HCT116 (cell line): ENCODE data around the gene C22orf39. TPM values are rescaled to one million over a fixed set of nuclear protein-coding genes. Genes with fewer than 3 reads are reported as not detected.

Experiments
- ATAC-seq: fragments of 200-7000 bp; cut with Tn5 transposase; 2 replicates; pipeline ENCODE4 v1.9.1; 2020; ENCODE audit warnings: mild to moderate bottlenecking, moderate library complexity
- BruUV-seq: library from RNA; stranded (reverse); fragments of 400-500 nt; replicated peaks from 2 replicates; lab custom pipeline; 2021; lab: Mats Ljungman, UMichigan
- CTCF ChIA-PET: fragments of 300-600 bp; sonication (Branson Sonifier 250); formaldehyde crosslinking; loops from one replicate; lab custom pipeline; 2021; ENCODE audit warnings: antibody characterized with exemption; lab: Charles Lee
- POLR2A ChIA-PET: fragments of 300-600, 350-600 bp; sonication (Branson Sonifier 250); formaldehyde crosslinking; loops from one replicate; lab custom pipeline; 2021; ENCODE audit warnings: antibody characterized with exemption; lab: Charles Lee
- RAD21 ChIA-PET, 2 experiments: fragments of 300-600 bp; sonication (Branson Sonifier 250); formaldehyde crosslinking; loops; one replicate each; lab custom pipeline; 2023; ENCODE audit warnings: low total read pairs in 2 of 2; ENCODE audit not compliant: uncharacterized antibody in 2 of 2, unreplicated experiment in 2 of 2, low non-redundant PET in 1 of 2; lab: Charles Lee
- DNase-seq: peaks from one replicate; pipeline ENCODE4 v3.0.0-alpha.2; 2010; ENCODE audit warnings: low read depth, low spot score
- H2AFZ ChIP-seq: fragments of 200-600 bp; shearing (Covaris generic), sonication (generic); 2 replicates; pipeline ENCODE4 v1.6.1; 2017; ENCODE audit warnings: low read depth, mixed run types, mixed read lengths, antibody characterized with exemption, low read length; ENCODE audit not compliant: poor library complexity, severe bottlenecking
- H3K27ac ChIP-seq: 2 replicates; pipeline ENCODE4 v1.5.1; 2012; ENCODE audit warnings: low read depth, low read length
- H3K27me3 ChIP-seq: fragments of 200-600 bp; sonication (generic); 2 replicates; pipeline ENCODE4 v1.6.1; 2016; ENCODE audit warnings: mixed run types, low read length, mixed read lengths; ENCODE audit not compliant: insufficient read depth
- H3K36me3 ChIP-seq, 2 experiments: fragments of 200-500 bp in 1 of 2; fragments of 200-600 bp in 1 of 2; sonication (Bioruptor generic) in 1 of 2; sonication (generic) in 1 of 2; 2 replicates each; pipeline versions ENCODE4 v1.5.1 to v1.6.1; 2014 to 2016; ENCODE audit warnings: low read length in 2 of 2, inconsistent platforms in 1 of 2, mixed read lengths in 1 of 2, mixed run types in 1 of 2; ENCODE audit not compliant: insufficient read depth in 2 of 2, control insufficient read depth in 1 of 2
- H3K4me1 ChIP-seq, 2 experiments: fragments of 200-600 bp in 1 of 2; sonication (generic) in 1 of 2; 2 replicates each; pipeline versions ENCODE4 v1.5.1 to v1.6.1; 2012 to 2017; ENCODE audit warnings: low read length in 2 of 2, inconsistent platforms in 1 of 2, mild to moderate bottlenecking in 1 of 2, mixed read lengths in 1 of 2, mixed run types in 1 of 2, moderate library complexity in 1 of 2; ENCODE audit not compliant: insufficient read depth in 2 of 2, control insufficient read depth in 1 of 2
- H3K4me2 ChIP-seq: fragments of 200-600 bp; sonication (generic); 2 replicates; pipeline ENCODE4 v1.6.1; 2017; ENCODE audit warnings: mixed run types, low read length, mixed read lengths
- H3K4me3 ChIP-seq, 2 experiments: fragments of 200-600 bp in 1 of 2; sonication (generic) in 1 of 2; replicated peaks in 1 of 2; 2 replicates each; pipeline ENCODE4 v1.5.1; 2011 to 2016; ENCODE audit warnings: low read length in 2 of 2, control low read depth in 1 of 2, low read depth in 1 of 2, mild to moderate bottlenecking in 1 of 2, mixed read lengths in 1 of 2, mixed run types in 1 of 2
- H3K79me2 ChIP-seq: fragments of 200-600 bp; sonication (generic); 2 replicates; pipeline ENCODE4 v1.6.1; 2017; ENCODE audit warnings: mild to moderate bottlenecking, mixed run types, low read length, moderate library complexity, mixed read lengths; ENCODE audit not compliant: insufficient read depth
- H3K9ac ChIP-seq: fragments of 200-600 bp; sonication (generic); 2 replicates; pipeline ENCODE4 v1.6.1; 2016; ENCODE audit warnings: low read length, mixed read lengths
- H3K9me2 ChIP-seq: fragments of 200-600 bp; sonication (generic), shearing (Covaris generic); 2 replicates; pipeline ENCODE4 v1.6.1; 2017; ENCODE audit warnings: mixed run types, mild to moderate bottlenecking, moderate library complexity; ENCODE audit not compliant: insufficient read depth
- H3K9me3 ChIP-seq, 2 experiments: fragments of 200-500 bp in 1 of 2; fragments of 200-600 bp in 1 of 2; sonication (Bioruptor generic) in 1 of 2; sonication (generic) in 1 of 2; 2 replicates each; pipeline ENCODE4 v1.6.1; 2014 to 2017; ENCODE audit warnings: low read length in 2 of 2, mixed read lengths in 2 of 2, inconsistent platforms in 1 of 2, low read depth in 1 of 2, mild to moderate bottlenecking in 1 of 2, mixed run types in 1 of 2, moderate library complexity in 1 of 2; ENCODE audit not compliant: control insufficient read depth in 1 of 2, insufficient read depth in 1 of 2
- H4K20me1 ChIP-seq: fragments of 200-600 bp; sonication (generic), shearing (Covaris generic); 2 replicates; pipeline ENCODE4 v1.6.1; 2017; ENCODE audit warnings: mixed run types, mild to moderate bottlenecking, moderate library complexity; ENCODE audit not compliant: insufficient read depth
- ATF3 ChIP-seq: IDR thresholded peaks from 2 replicates; pipeline ENCODE4 v1.6.1; 2012
- CBX3 ChIP-seq: IDR thresholded peaks from 2 replicates; pipeline ENCODE4 v1.6.1; 2012; ENCODE audit warnings: low read depth
- CEBPB ChIP-seq: IDR thresholded peaks from 2 replicates; pipeline ENCODE4 v1.6.1; 2012; ENCODE audit warnings: low read depth
- EGR1 ChIP-seq: IDR thresholded peaks from 2 replicates; pipeline ENCODE4 v1.6.1; 2012; ENCODE audit warnings: low read depth
- ELF1 ChIP-seq: IDR thresholded peaks from 2 replicates; pipeline ENCODE4 v1.6.1; 2012; ENCODE audit warnings: low read depth, borderline replicate concordance
- EZH2 ChIP-seq: fragments of 200-600 bp; sonication (generic); IDR thresholded peaks from 2 replicates; pipeline ENCODE4 v1.6.1; 2017; ENCODE audit warnings: antibody characterized with exemption, mixed run types
- EZH2phosphoT487 ChIP-seq: fragments of 200-600 bp; IDR thresholded peaks from 2 replicates; pipeline ENCODE4 v1.6.1; 2018; ENCODE audit warnings: antibody characterized with exemption, borderline replicate concordance
- FOSL1 ChIP-seq: IDR thresholded peaks from 2 replicates; pipeline ENCODE4 v1.6.1; 2012; ENCODE audit warnings: low read depth
- POLR2A ChIP-seq: IDR thresholded peaks from 2 replicates; pipeline ENCODE4 v1.7.0; 2011; ENCODE audit warnings: borderline replicate concordance; ENCODE audit not compliant: insufficient read depth, insufficient read length; ENCODE audit errors: extremely low read depth
- POLR2AphosphoS5 ChIP-seq: IDR thresholded peaks from 2 replicates; pipeline ENCODE4 v1.6.1; 2011; ENCODE audit warnings: mild to moderate bottlenecking, low read depth, low read length, moderate library complexity
- RAD21 ChIP-seq: IDR thresholded peaks from 2 replicates; pipeline ENCODE4 v1.6.1; 2012; ENCODE audit warnings: low read depth, mild to moderate bottlenecking
- SIN3A ChIP-seq: IDR thresholded peaks from 2 replicates; pipeline ENCODE4 v1.6.1; 2012; ENCODE audit warnings: low read depth
- SP1 ChIP-seq: IDR thresholded peaks from 2 replicates; pipeline ENCODE4 v1.6.1; 2012; ENCODE audit warnings: low read depth
- SRF ChIP-seq: IDR thresholded peaks from 2 replicates; pipeline ENCODE4 v1.6.1; 2012; ENCODE audit warnings: low read depth
- TCF7L2 ChIP-seq: IDR thresholded peaks from 2 replicates; pipeline ENCODE4 v1.7.0; 2011; ENCODE audit warnings: borderline replicate concordance, inconsistent platforms; ENCODE audit not compliant: insufficient read depth, insufficient read length; ENCODE audit errors: extremely low read depth
- YY1 ChIP-seq: IDR thresholded peaks from 2 replicates; pipeline ENCODE4 v1.6.1; 2011; ENCODE audit warnings: low read length, low read depth, moderate library complexity, mild to moderate bottlenecking; ENCODE audit not compliant: insufficient replicate concordance; ENCODE audit errors: extremely low read depth
- ZBTB33 ChIP-seq: IDR thresholded peaks from 2 replicates; pipeline ENCODE4 v1.6.1; 2011; ENCODE audit warnings: mild to moderate bottlenecking, low read length, moderate library complexity; ENCODE audit not compliant: insufficient replicate concordance; ENCODE audit errors: extremely low read depth
- ZFX ChIP-seq: fragments of 450-650 bp; IDR thresholded peaks from 2 replicates; pipeline ENCODE4 v1.6.1; 2017
- ZNF274 ChIP-seq: fragments of 200-500 bp; sonication (Bioruptor generic); IDR thresholded peaks from 2 replicates; pipeline ENCODE4 v1.6.1; 2014; ENCODE audit warnings: mild to moderate bottlenecking, low read depth, low read length, inconsistent platforms
- intact Hi-C: fragments of 100-400 bp; cut with micrococcal nuclease; formaldehyde crosslinking; loops from 2 replicates; pipeline ENCODE4 v1.10.0; 2022
- total RNA-seq: library from RNA; stranded (reverse); gene quantifications from one replicate; pipeline ENCODE4 v1.2.1, GENCODE V29; 2021; ENCODE audit not compliant: unreplicated experiment
- TF ChIP-seq, protein P1 (sequence below): IDR thresholded peaks from 2 replicates; pipeline ENCODE4 v1.6.1; 2012; ENCODE audit warnings: low read depth
- TF ChIP-seq, protein P2 (sequence below): IDR thresholded peaks from 2 replicates; pipeline ENCODE4 v1.6.1; 2012

Gene C22orf39
- total RNA-seq, 1 experiment from 2014 or later: 17.7 TPM

DNA sequence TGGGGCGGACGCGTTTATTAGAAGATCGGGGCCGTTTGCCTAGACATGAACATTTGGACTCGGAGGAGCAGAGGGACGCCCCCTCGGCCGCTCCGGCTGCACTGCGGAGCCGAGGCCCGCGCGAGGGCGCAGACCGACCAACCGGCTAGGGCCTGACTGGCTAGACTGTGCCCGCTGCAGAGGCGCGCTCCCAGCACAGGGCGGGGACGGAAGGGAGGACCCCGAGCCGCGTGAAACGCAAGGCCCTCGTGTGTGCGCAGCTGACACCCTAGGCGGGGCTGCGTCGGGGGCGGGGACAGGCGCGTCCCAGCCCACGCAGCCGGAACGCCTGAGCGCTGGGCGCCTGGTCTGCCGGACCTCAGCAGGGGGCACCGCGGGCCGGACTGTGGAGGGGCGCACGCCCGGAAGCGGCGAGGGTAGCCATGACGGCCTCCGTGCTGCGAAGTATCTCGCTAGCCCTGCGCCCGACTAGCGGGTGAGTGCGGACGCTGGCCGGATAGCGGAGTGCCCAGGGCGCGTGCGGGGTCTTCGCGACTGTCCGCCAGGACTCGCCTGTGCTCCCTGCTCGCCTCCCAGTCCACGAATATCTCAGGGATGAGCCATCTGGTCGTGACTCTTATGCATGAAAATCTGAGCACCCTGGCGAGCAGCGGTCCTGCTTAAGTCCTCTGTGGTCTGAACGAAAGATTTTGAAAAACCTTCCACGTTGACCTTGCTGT, 15.2 kb downstream of the C22orf39 start, which contains the start of gene MRPL40:
MRPL40 (plus strand) TSS at position 413 of the 719 bp plus-strand sequence; CDS start at position 423, 10 bp downstream.
- BruUV-seq: no TSS peak
- H3K4me3 ChIP-seq: peak within 1 kb of the TSS; percentile 92 to 94
- peak; percentile 85 for DNase-seq
- no peak within 1 kb of the TSS for H2AFZ ChIP-seq
- intact Hi-C loops: loop anchor here (1.0 kb wide), 1 partner anchor 47 kb away; the partner anchor contains the start of genes CDC45 and UFD1
- H3K79me2 ChIP-seq: peaks cover 63% of the 10 kb centered on the region
- peak within 1 kb of the TSS; percentile 99 for H3K4me2 ChIP-seq
- H3K27me3 ChIP-seq: no peaks in the 10 kb centered on the region
- peak; percentile 89 for ATAC-seq
- peaks cover 7 to 12% of the 10 kb centered on the region in 2 experiments; a peak in 3 of 4 replicates for H3K36me3 ChIP-seq
- RAD21 ChIA-PET: no interaction called here
- peak within 1 kb of the TSS; percentile 97 for H3K9ac ChIP-seq
- H3K27ac ChIP-seq: peak within 1 kb of the TSS; percentile 98
- peaks cover 16 to 17% of the 10 kb centered on the region in 2 experiments for H3K4me1 ChIP-seq
- POLR2A ChIA-PET: interaction anchor here (1.1 to 1.2 kb wide), 3 partner anchors 11 to 254 kb away, joined by 3 to 4 read pairs (median 3); partner anchors contain the start of genes C22orf39 and SLC25A1
- CTCF ChIA-PET: no interaction called here
- H3K9me2 ChIP-seq: no peaks in the 10 kb centered on the region
- no peaks in the 10 kb centered on the region for H3K9me3 ChIP-seq
- no peaks in the 10 kb centered on the region for H4K20me1 ChIP-seq
- peak; percentile 24 for TF ChIP-seq ZBTB33
- TF ChIP-seq EGR1: peak; percentile 94
- TF ChIP-seq, protein P1, sequence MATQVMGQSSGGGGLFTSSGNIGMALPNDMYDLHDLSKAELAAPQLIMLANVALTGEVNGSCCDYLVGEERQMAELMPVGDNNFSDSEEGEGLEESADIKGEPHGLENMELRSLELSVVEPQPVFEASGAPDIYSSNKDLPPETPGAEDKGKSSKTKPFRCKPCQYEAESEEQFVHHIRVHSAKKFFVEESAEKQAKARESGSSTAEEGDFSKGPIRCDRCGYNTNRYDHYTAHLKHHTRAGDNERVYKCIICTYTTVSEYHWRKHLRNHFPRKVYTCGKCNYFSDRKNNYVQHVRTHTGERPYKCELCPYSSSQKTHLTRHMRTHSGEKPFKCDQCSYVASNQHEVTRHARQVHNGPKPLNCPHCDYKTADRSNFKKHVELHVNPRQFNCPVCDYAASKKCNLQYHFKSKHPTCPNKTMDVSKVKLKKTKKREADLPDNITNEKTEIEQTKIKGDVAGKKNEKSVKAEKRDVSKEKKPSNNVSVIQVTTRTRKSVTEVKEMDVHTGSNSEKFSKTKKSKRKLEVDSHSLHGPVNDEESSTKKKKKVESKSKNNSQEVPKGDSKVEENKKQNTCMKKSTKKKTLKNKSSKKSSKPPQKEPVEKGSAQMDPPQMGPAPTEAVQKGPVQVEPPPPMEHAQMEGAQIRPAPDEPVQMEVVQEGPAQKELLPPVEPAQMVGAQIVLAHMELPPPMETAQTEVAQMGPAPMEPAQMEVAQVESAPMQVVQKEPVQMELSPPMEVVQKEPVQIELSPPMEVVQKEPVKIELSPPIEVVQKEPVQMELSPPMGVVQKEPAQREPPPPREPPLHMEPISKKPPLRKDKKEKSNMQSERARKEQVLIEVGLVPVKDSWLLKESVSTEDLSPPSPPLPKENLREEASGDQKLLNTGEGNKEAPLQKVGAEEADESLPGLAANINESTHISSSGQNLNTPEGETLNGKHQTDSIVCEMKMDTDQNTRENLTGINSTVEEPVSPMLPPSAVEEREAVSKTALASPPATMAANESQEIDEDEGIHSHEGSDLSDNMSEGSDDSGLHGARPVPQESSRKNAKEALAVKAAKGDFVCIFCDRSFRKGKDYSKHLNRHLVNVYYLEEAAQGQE: no peak
- TF ChIP-seq SRF: peak; percentile 66
- TF ChIP-seq SP1: peak; percentile 88
- TF ChIP-seq ELF1: peak; percentile 57
- TF ChIP-seq, protein P2, sequence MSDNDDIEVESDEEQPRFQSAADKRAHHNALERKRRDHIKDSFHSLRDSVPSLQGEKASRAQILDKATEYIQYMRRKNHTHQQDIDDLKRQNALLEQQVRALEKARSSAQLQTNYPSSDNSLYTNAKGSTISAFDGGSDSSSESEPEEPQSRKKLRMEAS: peak; percentile 96
- peak; percentile 94 for TF ChIP-seq POLR2AphosphoS5
- TF ChIP-seq TCF7L2: peak; percentile 66
- TF ChIP-seq SIN3A: peak; percentile 93
- peak; percentile 90 for TF ChIP-seq YY1
- TF ChIP-seq EZH2: no peak
- peak; percentile 84 for TF ChIP-seq ZFX
- TF ChIP-seq EZH2phosphoT487: no peak
- no peak for TF ChIP-seq RAD21
- TF ChIP-seq ZNF274: no peak
- peak; percentile 97 for TF ChIP-seq POLR2A
- TF ChIP-seq ATF3: no peak
- TF ChIP-seq FOSL1: peak; percentile 7; the same call in 1 of the 2 replicates
- no peak for TF ChIP-seq CEBPB
- peak; percentile 96 for TF ChIP-seq CBX3
